Endothelial cell of umbilical vein (primary cell): Measurements from ENCODE around the gene CD48. TPM values are rescaled to one million over a fixed set of nuclear protein-coding genes. Genes with fewer than 3 reads are reported as not detected.

Experiments
- BruUV-seq: library from RNA; stranded (reverse); fragments of 400-500 nt; replicated peaks from 2 replicates; lab custom pipeline; 2021; lab: Mats Ljungman, UMichigan
- CTCF ChIA-PET: fragments of 300-600, 350-600 bp; sonication (Branson Sonifier 250); formaldehyde crosslinking; loops from one replicate; lab custom pipeline; 2021; ENCODE audit warnings: antibody characterized with exemption, inconsistent platforms; lab: Charles Lee
- POLR2A ChIA-PET: fragments of 300-600, 350-600 bp; sonication (Branson Sonifier 250); formaldehyde crosslinking; loops from one replicate; lab custom pipeline; 2021; ENCODE audit warnings: antibody characterized with exemption, inconsistent platforms; lab: Charles Lee
- DNase-seq: peaks from one replicate; pipeline ENCODE4 v3.0.0-alpha.2; 2011; ENCODE audit warnings: low read depth, low spot score
- FAIRE-seq: peaks from 2 replicates; lab custom pipeline; 2011; peaks lifted over from hg19 to GRCh38; lab: Jason Lieb, UNC
- H2AFZ ChIP-seq: 2 replicates; pipeline ENCODE4 v1.6.0; 2012; ENCODE audit warnings: low read depth, low read length, control low read depth, inconsistent platforms
- H3K27ac ChIP-seq: 2 replicates; pipeline ENCODE4 v1.5.1; 2011; ENCODE audit warnings: low read depth, mild to moderate bottlenecking, control low read depth, low read length, moderate library complexity; ENCODE audit not compliant: insufficient read depth
- H3K27me3 ChIP-seq, 2 experiments: 2 replicates each; pipeline versions ENCODE4 v1.6.0 to v1.6.1; 2011; ENCODE audit warnings: low read length in 2 of 2, mixed read lengths in 1 of 2; ENCODE audit not compliant: control insufficient read depth in 2 of 2, insufficient read depth in 2 of 2
- H3K36me3 ChIP-seq, 2 experiments: 2 replicates in 1 of 2; 3 replicates in 1 of 2; pipeline ENCODE4 v1.5.1; 2011; ENCODE audit warnings: low read length in 2 of 2, mild to moderate bottlenecking in 1 of 2, moderate library complexity in 1 of 2; ENCODE audit not compliant: control insufficient read depth in 2 of 2, insufficient read depth in 2 of 2; ENCODE audit errors: extremely low read depth in 1 of 2
- H3K4me1 ChIP-seq: 3 replicates; pipeline ENCODE4 v1.5.1; 2011; ENCODE audit warnings: mild to moderate bottlenecking, low read length; ENCODE audit not compliant: control insufficient read depth, insufficient read depth; ENCODE audit errors: extremely low read depth
- H3K4me2 ChIP-seq: 2 replicates; pipeline ENCODE4 v1.6.1; 2011; ENCODE audit warnings: low read length, control low read depth, mixed read lengths; ENCODE audit not compliant: insufficient read depth
- H3K4me3 ChIP-seq, 3 experiments: fragments of 200-600 bp in 1 of 3; sonication (generic), shearing (Covaris generic) in 1 of 3; replicated peaks in 1 of 3; 2 replicates each; pipeline ENCODE4 v1.5.1; 2011 to 2016; ENCODE audit warnings: control low read depth in 3 of 3, low read length in 3 of 3, mild to moderate bottlenecking in 2 of 3, inconsistent platforms in 1 of 3, low read depth in 1 of 3, moderate library complexity in 1 of 3; ENCODE audit not compliant: insufficient read depth in 1 of 3
- H3K79me2 ChIP-seq: 2 replicates; pipeline ENCODE4 v1.6.0; 2012; ENCODE audit warnings: low read length, inconsistent platforms; ENCODE audit not compliant: control insufficient read depth, insufficient read depth
- H3K9ac ChIP-seq: replicated peaks from 2 replicates; pipeline ENCODE3; 2011; ENCODE audit warnings: low read length, control low read depth; ENCODE audit not compliant: insufficient read depth; ENCODE audit errors: extremely low read depth
- H3K9me1 ChIP-seq: replicated peaks from 3 replicates; pipeline ENCODE4 v1.6.0; 2011; ENCODE audit warnings: mild to moderate bottlenecking, low read length; ENCODE audit not compliant: control insufficient read depth, insufficient read depth; ENCODE audit errors: extremely low read depth
- H3K9me3 ChIP-seq: replicated peaks from 2 replicates; pipeline ENCODE4 v1.5.1; 2012; ENCODE audit warnings: low read length, inconsistent platforms; ENCODE audit not compliant: control insufficient read depth, insufficient read depth
- H4K20me1 ChIP-seq: replicated peaks from 2 replicates; pipeline ENCODE3; 2011; ENCODE audit warnings: mild to moderate bottlenecking, low read length; ENCODE audit not compliant: control insufficient read depth, insufficient read depth; ENCODE audit errors: extremely low read depth
- GATA2 ChIP-seq: IDR thresholded peaks from 2 replicates; pipeline ENCODE4 v1.7.0; 2011; ENCODE audit warnings: low read depth, mild to moderate bottlenecking, moderate library complexity, mixed read lengths, low read length; ENCODE audit not compliant: insufficient read length, insufficient read depth
- JUN ChIP-seq: IDR thresholded peaks from 2 replicates; pipeline ENCODE4 v1.6.1; 2011; ENCODE audit warnings: borderline replicate concordance, low read depth; ENCODE audit not compliant: insufficient read length, insufficient read depth
- MYC ChIP-seq: IDR thresholded peaks from one replicate; pipeline ENCODE4 v1.6.1; 2011; ENCODE audit warnings: mild to moderate bottlenecking, low read depth, low read length
- POLR2A ChIP-seq: IDR thresholded peaks from 2 replicates; pipeline ENCODE4 v1.6.1; 2012; ENCODE audit warnings: low read depth, mild to moderate bottlenecking, control low read depth, low read length
- POLR2AphosphoS5 ChIP-seq: IDR thresholded peaks from 2 replicates; pipeline ENCODE4 v1.6.1; 2012; ENCODE audit warnings: low read depth, mild to moderate bottlenecking, control low read depth, low read length, moderate library complexity; ENCODE audit not compliant: insufficient read depth
- dilution Hi-C: fragments of 300-500 bp; cut with MboI; formaldehyde crosslinking; loops from one replicate; pipeline ENCODE4 v1.15.0; 2019; ENCODE audit warnings: low sequenced_read_pairs; ENCODE audit not compliant: extremely low pct_ligation_motif_present
- intact Hi-C: fragments of 100-400 bp; cut with micrococcal nuclease; formaldehyde crosslinking; loops from one replicate; pipeline ENCODE4 v1.10.0; 2022
- polyA plus RNA-seq, 4 experiments: library from polyadenylated mRNA; depleted of rRNA in 3 of 4; stranded (reverse) in 3 of 4; unstranded in 1 of 4; fragments of >200 nt; gene quantifications; 2 replicates each; pipeline versions ENCODE4 v1.2.1 to v1.2.3, GENCODE V29; 2011 to 2012; ENCODE audit warnings: missing spikeins in 1 of 4
- total RNA-seq: library from RNA; stranded (reverse); gene quantifications from 2 replicates; pipeline ENCODE4 v1.2.3, GENCODE V29; 2021
- TF ChIP-seq, protein P1 (sequence below): IDR thresholded peaks from 2 replicates; pipeline ENCODE4 v1.6.1; 2011; ENCODE audit not compliant: insufficient read depth, insufficient read length
- TF ChIP-seq, protein P2 (sequence below), 2 donors: IDR thresholded peaks; 1 replicate in 1 of 2; 2 replicates in 1 of 2; pipeline ENCODE4 v1.5.1; 2011; ENCODE audit warnings: low read length in 2 of 2, mild to moderate bottlenecking in 2 of 2, moderate library complexity in 2 of 2, control low read depth in 1 of 2, inconsistent platforms in 1 of 2, low read depth in 1 of 2; ENCODE audit not compliant: insufficient read depth in 1 of 2; ENCODE audit errors: extremely low read depth in 1 of 2

CD48 gene
- total and polyA plus RNA-seq, 2 donors (not counting 3 experiments of a cell fraction or from before 2014, with no cell fraction given): not detected

DNA sequence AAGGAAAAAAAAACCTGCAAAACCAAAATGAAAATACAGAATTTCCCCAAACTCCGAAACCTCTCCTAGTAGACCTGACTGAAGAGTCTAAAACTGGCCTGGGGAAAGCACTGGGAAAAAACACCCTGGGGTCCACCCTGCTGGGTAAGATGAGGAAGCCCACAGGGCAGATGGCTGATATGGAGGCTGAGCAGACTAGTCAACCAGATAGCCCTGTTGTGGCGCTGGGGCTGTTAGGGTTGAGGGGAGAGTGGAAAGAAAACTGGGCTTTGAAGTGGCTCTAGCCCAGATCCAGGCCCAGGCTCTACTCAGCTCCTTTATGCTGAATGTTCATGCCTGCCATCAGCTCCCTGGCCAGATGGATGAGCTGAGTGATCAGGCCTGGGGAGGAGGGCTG lies 58.0 kb downstream of the CD48 start:
- Histone ChIP-seq H3K27me3 (no peaks in the 10 kb centered on the region), H3K4me1 (no peaks in the 10 kb centered on the region), H3K9ac (no peak overlapping the region), H3K9me1 (no peaks in the 10 kb centered on the region), H3K27ac (no peak overlapping the region), H3K79me2 (no peaks in the 10 kb centered on the region), H2AFZ (no peak overlapping the region), H3K36me3 (no peaks in the 10 kb centered on the region), H4K20me1 (no peaks in the 10 kb centered on the region), H3K4me2 (no peak overlapping the region), H3K4me3 (no peak overlapping the region), H3K9me3 (no peaks in the 10 kb centered on the region)
- DNase-seq (no peak), FAIRE-seq (no peak)
- TF ChIP-seq, protein P1, sequence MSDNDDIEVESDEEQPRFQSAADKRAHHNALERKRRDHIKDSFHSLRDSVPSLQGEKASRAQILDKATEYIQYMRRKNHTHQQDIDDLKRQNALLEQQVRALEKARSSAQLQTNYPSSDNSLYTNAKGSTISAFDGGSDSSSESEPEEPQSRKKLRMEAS: no peak
- TF ChIP-seq MYC (no peak), GATA2 (no peak), JUN (no peak), POLR2A (no peak), POLR2AphosphoS5 (no peak)
- TF ChIP-seq, protein P2, sequence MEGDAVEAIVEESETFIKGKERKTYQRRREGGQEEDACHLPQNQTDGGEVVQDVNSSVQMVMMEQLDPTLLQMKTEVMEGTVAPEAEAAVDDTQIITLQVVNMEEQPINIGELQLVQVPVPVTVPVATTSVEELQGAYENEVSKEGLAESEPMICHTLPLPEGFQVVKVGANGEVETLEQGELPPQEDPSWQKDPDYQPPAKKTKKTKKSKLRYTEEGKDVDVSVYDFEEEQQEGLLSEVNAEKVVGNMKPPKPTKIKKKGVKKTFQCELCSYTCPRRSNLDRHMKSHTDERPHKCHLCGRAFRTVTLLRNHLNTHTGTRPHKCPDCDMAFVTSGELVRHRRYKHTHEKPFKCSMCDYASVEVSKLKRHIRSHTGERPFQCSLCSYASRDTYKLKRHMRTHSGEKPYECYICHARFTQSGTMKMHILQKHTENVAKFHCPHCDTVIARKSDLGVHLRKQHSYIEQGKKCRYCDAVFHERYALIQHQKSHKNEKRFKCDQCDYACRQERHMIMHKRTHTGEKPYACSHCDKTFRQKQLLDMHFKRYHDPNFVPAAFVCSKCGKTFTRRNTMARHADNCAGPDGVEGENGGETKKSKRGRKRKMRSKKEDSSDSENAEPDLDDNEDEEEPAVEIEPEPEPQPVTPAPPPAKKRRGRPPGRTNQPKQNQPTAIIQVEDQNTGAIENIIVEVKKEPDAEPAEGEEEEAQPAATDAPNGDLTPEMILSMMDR (IDR thresholded peaks at IDR 0.05; ENCODE audit: extremely low read depth in 1 of 2, insufficient read depth in 1 of 2, low read depth in 1 of 2, low read length in 2 of 2): no peak
- no TSS peak for BruUV-seq
- dilution Hi-C loops (no loop called here), intact Hi-C loops (no loop called here)
- POLR2A ChIA-PET: no interaction called here
- CTCF ChIA-PET: no interaction called here
